GM12865 (cell line): ENCODE results near the gene TBC1D7.

Experiments used
- DNase-seq: peaks from one replicate; pipeline ENCODE4 v3.0.0; 2010; ENCODE audit warnings: low read depth
- H3K4me3 ChIP-seq: 2 replicates; pipeline ENCODE4 v1.5.1; 2011; ENCODE audit warnings: mild to moderate bottlenecking, low read depth, low read length, control low read depth
- CTCF ChIP-seq: IDR thresholded peaks from 2 replicates; pipeline ENCODE4 v1.5.1; 2011; ENCODE audit warnings: low read length, control low read depth, low read depth, inconsistent platforms; ENCODE audit not compliant: insufficient read depth; ENCODE audit errors: missing control alignments

TBC1D7 gene

GRCh38 chr6:13261464-13261994 is 66.8 kb downstream of the TBC1D7 start:
- peak; percentile 80 for DNase-seq
- TF ChIP-seq CTCF = no peak
- no peak overlapping the region for H3K4me3 ChIP-seq

DNA sequence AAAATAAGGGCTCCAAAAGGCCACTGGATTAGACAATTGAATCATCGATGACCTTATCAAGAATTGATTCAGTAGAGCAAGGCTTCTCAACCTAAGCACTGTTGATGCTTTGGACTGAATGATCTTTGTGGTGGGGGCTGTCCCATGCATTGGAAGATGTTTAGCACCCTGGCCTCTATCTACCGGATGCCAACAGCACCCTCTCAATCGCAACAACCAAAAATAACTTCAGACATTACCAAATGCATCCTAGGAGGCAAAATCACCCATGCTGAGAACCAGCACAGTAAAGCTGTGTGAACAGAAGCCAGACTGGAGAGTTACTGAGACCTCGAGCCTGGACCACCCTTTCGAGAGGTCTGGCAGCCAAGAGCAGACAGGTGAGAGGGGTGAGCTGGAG is 67.5 kb downstream of the TBC1D7 start:
- DNase-seq = peak; percentile 50
- H3K4me3 ChIP-seq = no peak overlapping the region
- TF ChIP-seq CTCF = no peak

DNA sequence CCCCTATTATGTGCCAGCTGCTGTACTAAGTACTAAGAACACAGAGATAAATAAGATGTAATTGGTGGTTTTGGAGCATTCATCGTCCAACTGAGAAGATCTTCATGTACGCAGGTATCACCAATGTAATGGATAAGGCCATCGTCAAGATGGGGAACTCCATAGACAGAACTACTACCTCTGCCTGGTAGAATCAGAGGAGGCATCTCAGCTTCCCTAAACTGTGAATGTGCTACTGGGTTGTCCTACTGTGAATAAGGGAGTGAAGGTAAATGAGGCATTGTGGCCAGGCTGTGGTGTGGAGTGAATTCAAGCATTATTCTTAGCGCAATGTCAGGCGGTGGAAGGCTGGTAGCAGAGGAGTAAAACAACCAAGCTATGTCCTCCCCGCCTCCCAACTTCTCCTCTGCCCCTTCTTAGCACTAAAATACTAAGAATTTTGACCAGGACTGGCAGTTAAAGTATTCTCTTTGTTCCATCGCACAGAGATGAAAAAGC is 68.2 kb downstream of the TBC1D7 start:
- DNase-seq = no peak
- no peak overlapping the region for H3K4me3 ChIP-seq
- no peak for TF ChIP-seq CTCF

GRCh38 chr6:13259393-13259792 is 68.9 kb downstream of the TBC1D7 start:
- no peak for TF ChIP-seq CTCF
- no peak overlapping the region for H3K4me3 ChIP-seq
- peak; percentile 75 for DNase-seq

DNA sequence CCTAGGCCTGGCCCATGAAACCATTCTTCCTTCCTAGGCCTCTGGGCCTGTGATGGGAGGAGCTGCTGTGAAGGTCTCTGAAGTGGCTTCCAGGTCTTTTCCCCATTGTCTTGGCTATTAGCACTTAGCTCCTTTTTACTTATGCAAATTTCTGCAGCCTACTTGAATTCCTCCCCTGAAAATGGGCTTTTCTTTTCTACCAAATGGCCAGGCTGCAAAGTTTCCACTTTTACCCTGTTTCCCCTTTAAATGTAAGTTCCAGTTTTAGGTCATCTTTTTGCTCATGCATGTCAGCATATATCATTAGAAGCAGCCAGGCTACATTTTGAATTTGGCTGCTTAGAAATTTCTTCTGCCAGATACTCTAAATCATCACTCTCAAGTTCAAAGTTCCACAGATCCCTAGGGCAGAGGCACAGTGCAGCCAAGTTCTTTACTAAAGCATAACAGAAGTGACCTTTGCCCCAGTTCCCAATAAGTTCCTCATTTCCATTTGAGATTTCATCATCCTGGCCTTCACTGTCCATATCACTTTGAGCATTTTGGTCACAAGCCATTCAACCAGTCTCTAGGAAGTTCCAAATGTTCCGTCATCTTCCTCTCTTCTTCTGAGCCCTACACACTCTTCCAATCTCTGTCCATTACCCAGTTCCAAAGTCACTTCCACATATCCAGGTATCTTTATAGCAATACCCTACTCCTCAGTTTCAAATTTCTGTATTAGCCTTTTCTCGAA is 71.9 kb downstream of the TBC1D7 start:
- H3K4me3 ChIP-seq = no peak overlapping the region
- TF ChIP-seq CTCF = no peak
- no peak for DNase-seq
